ENCODE measurements around the gene NFE2L2.
"Not testable (repeated sequence)": the region's sequence is repeated elsewhere in the genome, so short reads cannot be mapped to it uniquely, and the experiment has no call there.

NFE2L2 gene

DNA sequence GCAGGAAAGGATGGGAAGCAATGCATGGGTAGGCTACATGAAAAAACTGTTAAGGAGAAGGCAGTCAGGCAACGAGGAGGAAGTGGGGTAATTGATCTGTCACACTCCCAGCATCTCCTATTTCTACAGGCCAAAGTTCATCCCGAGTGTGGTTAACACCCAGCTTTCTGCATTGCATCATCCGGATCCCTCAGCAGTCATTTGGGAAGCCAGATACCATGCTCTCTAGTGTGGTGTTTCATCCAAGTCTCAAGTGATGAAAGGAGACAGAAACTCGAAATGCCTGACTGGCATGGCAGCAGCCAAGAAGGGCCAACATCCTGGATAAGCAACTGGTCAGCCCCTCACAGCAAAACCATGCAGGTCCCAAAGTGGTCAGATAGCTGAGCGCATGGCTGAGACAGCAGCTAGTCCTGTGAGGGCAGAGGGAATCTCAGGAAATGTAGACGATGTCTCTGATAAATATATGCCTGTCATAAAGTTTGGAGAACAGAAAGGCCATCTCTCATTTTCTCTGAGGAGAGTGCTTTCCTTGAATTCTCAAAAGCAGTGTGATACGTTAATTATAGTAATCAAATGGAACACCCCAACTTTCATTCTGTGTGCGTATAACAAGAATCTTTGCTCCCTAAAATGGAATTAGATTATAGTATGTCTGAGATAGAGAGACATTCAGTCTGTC, 76.8 kb downstream of the NFE2L2 start:
- no peak overlapping the region for H3K4me3 ChIP-seq (ENCODE audit: low read depth, low read length)
- TF ChIP-seq CTCF (conservative IDR thresholded peaks at IDR 0.05; ENCODE audit: low read depth, low read length): no peak
- DNase-seq (ENCODE audit: low read depth): peak; percentile 84

DNA sequence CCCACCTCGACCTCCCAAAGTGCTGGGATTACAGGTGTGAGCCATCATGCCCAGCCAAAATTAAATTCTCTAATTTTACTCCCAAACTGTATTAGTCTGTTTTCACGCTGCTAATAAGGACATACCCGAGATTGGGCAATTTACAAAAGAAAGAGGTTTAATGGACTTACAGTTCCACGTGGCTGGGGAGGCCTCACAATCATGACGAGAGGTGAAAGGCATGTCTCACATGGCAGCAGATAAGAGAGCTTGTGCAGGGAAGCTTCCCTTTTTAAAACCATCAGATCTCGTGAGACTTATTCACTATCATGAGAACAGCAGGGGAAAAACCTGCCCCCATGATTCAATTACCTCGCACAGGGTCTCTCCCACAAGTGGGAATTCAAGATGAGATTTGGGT, 78.5 kb downstream of the NFE2L2 start:
- H3K4me3 ChIP-seq (ENCODE audit: low read depth, low read length); DNase-seq (ENCODE audit: low read depth): not testable (repeated sequence)

DNA sequence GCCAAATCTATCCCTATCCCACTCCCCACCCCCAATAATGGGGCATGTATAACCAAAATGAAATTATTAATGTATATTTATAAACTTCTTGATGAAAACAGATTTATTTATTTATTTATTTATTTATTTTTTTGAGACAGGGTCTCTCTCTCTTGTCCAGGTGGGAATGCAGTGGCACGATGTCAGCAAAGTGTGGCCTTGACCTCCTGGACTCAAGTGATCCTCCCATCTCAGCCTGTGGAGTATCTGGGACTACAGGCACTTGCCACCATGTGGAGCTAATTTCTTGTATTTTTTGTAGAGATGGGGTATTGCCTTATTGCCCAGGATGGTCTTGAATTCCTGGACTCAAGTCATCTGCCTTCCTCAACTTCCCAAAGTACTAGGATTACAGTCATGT, 79.9 kb downstream of the NFE2L2 start:
- no peak for TF ChIP-seq CTCF (conservative IDR thresholded peaks at IDR 0.05; ENCODE audit: low read depth, low read length)
- no peak for DNase-seq (ENCODE audit: low read depth)
- H3K4me3 ChIP-seq (ENCODE audit: low read depth, low read length): no peak overlapping the region

DNA sequence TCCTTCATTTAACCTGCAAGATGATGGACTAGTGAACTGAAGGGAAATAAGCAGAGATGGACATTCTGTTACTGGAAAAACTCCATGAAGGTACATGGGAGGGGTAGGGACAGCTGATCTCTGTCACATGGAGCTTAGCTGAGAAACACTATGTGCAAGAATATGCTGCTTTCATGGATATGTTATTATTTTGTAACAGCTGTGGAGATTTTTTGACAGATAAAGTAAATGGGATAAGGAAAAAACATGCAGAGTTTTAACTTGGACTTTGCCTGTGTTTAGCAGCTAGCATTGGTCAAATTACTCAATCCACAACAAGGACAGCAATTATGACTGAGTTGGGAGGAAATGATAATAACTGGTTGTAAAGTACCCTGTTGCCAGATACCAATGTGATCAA, 80.7 kb downstream of the NFE2L2 start:
- DNase-seq (ENCODE audit: low read depth): no peak
- TF ChIP-seq CTCF (conservative IDR thresholded peaks at IDR 0.05; ENCODE audit: low read depth, low read length): no peak

More for the DNA sequence above, 80.7 kb downstream of the NFE2L2 start:
- H3K4me3 ChIP-seq (ENCODE audit: low read depth, low read length): no peak overlapping the region

Data from choroid plexus epithelial cell (primary cell).